HL-60 (cell line): Measurements from ENCODE around the gene CCDC138.

Experiments
- DNase-seq, 2 experiments: peaks; one replicate each; pipeline ENCODE4 v3.0.0-alpha.2; 2010 to 2020; ENCODE audit warnings: low read depth in 1 of 2, low spot score in 1 of 2
- H3K27ac ChIP-seq: fragments of 250-450 bp; sonication (Bioruptor Pico); replicated peaks from 2 replicates; pipeline ENCODE4 v1.5.1; 2020; ENCODE audit warnings: mild to moderate bottlenecking, moderate library complexity
- H3K27me3 ChIP-seq: fragments of 250-450 bp; sonication (Bioruptor Pico); 2 replicates; pipeline ENCODE4 v1.5.1; 2021; ENCODE audit warnings: mild to moderate bottlenecking, moderate library complexity; ENCODE audit not compliant: insufficient read depth, poor library complexity, severe bottlenecking
- H3K4me3 ChIP-seq: replicated peaks from 2 replicates; pipeline ENCODE4 v1.5.1; 2011; ENCODE audit warnings: mild to moderate bottlenecking, control low read depth, low read length; ENCODE audit not compliant: insufficient read depth
- GABPA ChIP-seq: IDR thresholded peaks from 2 replicates; pipeline ENCODE4 v1.6.1; 2012; ENCODE audit warnings: low read depth
- POLR2AphosphoS5 ChIP-seq: IDR thresholded peaks from 2 replicates; pipeline ENCODE4 v1.6.1; 2012; ENCODE audit warnings: low read depth
- SPI1 ChIP-seq: IDR thresholded peaks from 2 replicates; pipeline ENCODE4 v1.6.1; 2012; ENCODE audit warnings: low read depth, mild to moderate bottlenecking, borderline replicate concordance
- TF ChIP-seq, protein P1 (sequence below): IDR thresholded peaks from one replicate; pipeline ENCODE4 v1.5.1; 2011; ENCODE audit warnings: low read length, control low read depth, inconsistent platforms; ENCODE audit not compliant: insufficient read depth
- TF ChIP-seq, protein P2 (sequence below): IDR thresholded peaks from 2 replicates; pipeline ENCODE4 v1.6.1; 2012; ENCODE audit warnings: low read depth; ENCODE audit not compliant: insufficient replicate concordance

Gene CCDC138

DNA sequence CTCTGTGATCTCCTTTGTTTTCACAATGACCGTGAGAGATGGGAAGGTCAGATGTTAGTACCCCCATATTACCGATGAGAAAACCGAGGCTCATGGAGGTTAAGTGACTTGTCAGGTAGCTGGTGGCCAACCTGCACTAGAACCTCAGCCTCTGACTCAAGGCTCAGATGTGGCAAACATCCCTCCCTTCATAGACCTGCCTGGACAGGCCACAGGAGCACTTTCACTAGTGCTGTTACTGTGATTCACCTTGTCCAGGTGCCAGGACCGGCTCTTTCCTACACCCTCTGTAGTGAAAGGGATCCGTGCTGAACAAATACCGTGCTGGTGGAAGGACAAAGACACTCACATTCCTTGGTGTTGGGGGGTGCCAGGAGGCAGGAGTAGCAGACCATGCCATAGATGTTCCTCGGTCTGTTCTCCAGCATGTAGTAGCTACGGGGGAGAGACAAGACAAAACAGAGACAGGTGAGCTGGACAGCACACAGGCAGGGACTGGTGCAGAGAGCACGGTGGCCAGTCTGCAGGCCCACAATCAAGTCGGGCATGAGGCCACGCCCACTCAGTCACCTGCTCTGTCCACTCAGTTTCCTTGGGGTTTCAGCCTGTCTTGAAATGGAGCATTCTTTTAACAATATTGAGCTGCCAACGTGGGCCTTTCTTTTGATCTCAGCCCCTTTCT is 136.6 kb downstream of the CCDC138 start:
- Histone ChIP-seq H3K27me3 (no peaks in the 10 kb centered on the region), H3K27ac (no peak overlapping the region)

DNA sequence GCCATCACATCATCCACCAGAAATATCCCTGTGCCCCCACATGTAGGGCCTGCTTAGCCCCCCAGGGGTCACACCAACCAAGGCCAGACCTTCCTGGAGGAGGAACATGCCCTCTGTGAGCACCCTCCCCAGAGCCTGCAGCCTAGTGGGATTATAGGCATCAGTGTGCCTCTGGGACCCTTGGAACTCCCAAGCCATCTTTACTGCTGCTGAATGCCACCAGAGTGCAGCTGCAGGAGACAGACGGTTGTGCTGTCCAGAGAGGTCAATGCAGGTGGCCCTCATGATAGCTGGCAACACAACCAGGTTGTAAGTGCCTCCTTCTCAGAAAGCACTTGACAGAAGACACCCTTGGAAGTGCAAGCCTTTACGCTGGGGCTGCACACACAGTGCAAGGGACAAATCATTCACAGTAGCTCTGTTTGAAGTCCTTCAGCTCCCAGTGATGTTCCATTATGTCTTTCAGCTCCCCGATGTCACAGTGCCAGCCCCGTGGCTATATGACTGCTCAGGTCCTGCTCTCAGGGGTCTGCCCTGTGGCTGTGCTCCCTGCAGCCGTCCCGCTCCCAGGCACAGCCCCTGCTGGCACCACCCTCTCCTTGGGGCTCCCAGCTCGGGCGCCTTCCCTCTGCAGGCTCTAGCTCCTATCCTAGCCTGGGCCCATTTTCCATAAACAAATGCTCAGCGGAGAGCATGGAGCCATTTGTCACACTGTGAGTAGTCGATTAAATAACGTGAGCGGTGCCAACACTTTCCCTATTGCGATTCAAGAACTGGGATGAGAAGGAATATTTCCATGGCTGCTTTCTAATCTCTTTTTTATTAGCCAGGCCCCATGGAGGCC is 137.4 kb downstream of the CCDC138 start:
- Histone ChIP-seq H3K27ac (no peak overlapping the region), H3K27me3 (no peaks in the 10 kb centered on the region), H3K4me3 (no peak overlapping the region)
- DNase-seq, result no peak
- TF ChIP-seq POLR2AphosphoS5, result no peak
- TF ChIP-seq, protein P1, sequence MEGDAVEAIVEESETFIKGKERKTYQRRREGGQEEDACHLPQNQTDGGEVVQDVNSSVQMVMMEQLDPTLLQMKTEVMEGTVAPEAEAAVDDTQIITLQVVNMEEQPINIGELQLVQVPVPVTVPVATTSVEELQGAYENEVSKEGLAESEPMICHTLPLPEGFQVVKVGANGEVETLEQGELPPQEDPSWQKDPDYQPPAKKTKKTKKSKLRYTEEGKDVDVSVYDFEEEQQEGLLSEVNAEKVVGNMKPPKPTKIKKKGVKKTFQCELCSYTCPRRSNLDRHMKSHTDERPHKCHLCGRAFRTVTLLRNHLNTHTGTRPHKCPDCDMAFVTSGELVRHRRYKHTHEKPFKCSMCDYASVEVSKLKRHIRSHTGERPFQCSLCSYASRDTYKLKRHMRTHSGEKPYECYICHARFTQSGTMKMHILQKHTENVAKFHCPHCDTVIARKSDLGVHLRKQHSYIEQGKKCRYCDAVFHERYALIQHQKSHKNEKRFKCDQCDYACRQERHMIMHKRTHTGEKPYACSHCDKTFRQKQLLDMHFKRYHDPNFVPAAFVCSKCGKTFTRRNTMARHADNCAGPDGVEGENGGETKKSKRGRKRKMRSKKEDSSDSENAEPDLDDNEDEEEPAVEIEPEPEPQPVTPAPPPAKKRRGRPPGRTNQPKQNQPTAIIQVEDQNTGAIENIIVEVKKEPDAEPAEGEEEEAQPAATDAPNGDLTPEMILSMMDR, result no peak
- TF ChIP-seq SPI1, result no peak
- no peak for TF ChIP-seq GABPA
- TF ChIP-seq, protein P2, sequence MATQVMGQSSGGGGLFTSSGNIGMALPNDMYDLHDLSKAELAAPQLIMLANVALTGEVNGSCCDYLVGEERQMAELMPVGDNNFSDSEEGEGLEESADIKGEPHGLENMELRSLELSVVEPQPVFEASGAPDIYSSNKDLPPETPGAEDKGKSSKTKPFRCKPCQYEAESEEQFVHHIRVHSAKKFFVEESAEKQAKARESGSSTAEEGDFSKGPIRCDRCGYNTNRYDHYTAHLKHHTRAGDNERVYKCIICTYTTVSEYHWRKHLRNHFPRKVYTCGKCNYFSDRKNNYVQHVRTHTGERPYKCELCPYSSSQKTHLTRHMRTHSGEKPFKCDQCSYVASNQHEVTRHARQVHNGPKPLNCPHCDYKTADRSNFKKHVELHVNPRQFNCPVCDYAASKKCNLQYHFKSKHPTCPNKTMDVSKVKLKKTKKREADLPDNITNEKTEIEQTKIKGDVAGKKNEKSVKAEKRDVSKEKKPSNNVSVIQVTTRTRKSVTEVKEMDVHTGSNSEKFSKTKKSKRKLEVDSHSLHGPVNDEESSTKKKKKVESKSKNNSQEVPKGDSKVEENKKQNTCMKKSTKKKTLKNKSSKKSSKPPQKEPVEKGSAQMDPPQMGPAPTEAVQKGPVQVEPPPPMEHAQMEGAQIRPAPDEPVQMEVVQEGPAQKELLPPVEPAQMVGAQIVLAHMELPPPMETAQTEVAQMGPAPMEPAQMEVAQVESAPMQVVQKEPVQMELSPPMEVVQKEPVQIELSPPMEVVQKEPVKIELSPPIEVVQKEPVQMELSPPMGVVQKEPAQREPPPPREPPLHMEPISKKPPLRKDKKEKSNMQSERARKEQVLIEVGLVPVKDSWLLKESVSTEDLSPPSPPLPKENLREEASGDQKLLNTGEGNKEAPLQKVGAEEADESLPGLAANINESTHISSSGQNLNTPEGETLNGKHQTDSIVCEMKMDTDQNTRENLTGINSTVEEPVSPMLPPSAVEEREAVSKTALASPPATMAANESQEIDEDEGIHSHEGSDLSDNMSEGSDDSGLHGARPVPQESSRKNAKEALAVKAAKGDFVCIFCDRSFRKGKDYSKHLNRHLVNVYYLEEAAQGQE, result no peak

More for the DNA sequence above, 136.6 kb downstream of the CCDC138 start:
- no peak for DNase-seq
- TF ChIP-seq, protein P2, result no peak
- TF ChIP-seq GABPA (no peak), POLR2AphosphoS5 (no peak), SPI1 (no peak)
- TF ChIP-seq, protein P1, result no peak
- H3K4me3 ChIP-seq, result no peak overlapping the region

DNA sequence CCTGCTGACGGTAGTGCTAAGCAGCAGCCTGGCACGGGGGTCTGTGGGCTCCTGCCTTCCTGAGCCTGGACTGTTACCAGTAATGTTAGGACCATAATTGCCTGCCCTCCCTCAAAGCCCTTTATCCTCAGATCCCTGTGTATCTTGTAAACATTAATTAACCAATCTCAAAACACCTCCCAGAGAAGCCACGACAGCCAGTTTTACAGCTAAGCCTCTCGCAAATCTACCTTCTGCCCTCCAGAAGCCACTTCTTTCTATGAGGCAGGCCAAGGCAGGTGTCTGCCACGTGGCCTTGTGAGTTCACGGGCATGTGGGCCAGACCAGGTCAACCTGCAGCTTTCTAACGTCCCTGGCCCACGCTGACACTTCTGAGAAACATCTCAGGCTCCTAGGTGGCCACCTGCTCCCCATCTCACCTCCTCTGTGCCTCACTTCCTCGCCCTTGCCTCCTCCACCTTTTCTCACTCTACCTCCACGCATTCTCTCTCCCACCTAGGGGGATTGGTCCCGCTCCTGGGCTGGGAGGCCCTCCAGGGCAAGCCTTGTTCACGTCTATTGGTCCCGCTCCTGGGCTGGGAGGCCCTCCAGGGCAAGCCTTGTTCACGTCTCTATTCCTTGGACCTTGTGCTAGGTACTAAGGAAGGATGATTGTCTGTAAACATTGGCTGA is 138.1 kb downstream of the CCDC138 start:
- TF ChIP-seq, protein P1, result no peak
- TF ChIP-seq POLR2AphosphoS5 (no peak), GABPA (no peak), SPI1 (no peak)
- TF ChIP-seq, protein P2, result no peak
- no peak overlapping the region for H3K27ac ChIP-seq
- H3K4me3 ChIP-seq, result no peak overlapping the region
- no peak for DNase-seq
- no peaks in the 10 kb centered on the region for H3K27me3 ChIP-seq
